Measurements from ENCODE around the gene C2CD4C.

The C2CD4C gene

GRCh38 chr19:443005-443404, 34.1 kb upstream of the C2CD4C start:
- DNase-seq (ENCODE audit: insufficient read length, low spot score) (no peak), FAIRE-seq (no peak)
- TF ChIP-seq CTCF (IDR thresholded peaks at IDR 0.05; ENCODE audit: insufficient read depth, missing control alignments): no peak

DNA sequence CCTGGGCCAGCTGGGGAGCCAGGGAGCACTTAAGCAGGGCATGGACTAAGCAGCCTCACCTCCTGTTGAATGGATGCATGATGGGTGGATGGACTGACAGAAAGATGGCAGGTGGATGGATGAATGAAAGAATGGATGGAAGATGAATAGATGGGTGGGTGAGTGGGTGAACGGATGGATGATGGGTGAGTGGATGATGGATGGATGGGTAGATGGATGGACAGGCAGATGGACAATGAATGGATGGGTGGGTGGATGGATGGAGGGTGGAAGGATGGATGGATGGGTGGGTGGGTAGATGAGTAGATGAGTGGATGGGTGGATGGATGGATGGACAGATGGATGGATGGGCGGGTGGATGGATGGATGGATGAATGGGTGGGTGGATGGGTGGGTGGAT, 33.1 kb upstream of the C2CD4C start:
- no peak for TF ChIP-seq CTCF (IDR thresholded peaks at IDR 0.05; ENCODE audit: insufficient read depth, missing control alignments)
- DNase-seq (ENCODE audit: insufficient read length, low spot score) (no peak), FAIRE-seq (no peak)

DNA sequence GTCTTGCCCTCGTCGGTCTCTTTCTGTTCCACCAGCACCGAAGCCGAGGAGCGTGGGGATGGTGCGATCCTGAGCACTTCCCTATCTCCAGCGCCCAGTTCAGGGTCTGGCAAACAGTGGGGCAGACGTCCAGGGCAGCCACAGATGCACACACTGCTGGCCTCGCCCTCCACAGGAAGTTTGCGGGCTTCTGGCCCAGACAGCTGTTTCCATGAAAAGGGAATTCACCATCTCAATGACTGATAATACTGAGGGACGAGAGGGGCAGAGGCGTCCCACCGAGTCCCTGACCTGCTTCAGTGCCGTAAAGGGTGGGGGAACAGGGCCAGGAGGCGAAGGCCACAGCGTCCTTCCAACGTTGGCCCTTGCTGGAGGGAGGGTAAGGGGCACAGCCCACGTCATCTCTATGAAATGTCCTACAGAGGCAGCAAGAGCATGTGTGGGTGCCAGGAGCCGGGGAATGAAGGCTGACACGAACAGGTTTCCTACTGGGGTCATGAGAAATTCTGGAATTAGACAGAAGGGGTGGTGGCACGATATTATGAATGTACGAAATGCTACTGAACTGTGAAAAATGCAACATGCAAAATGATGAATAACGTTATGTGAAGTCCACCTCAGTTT, 32.4 kb upstream of the C2CD4C start:
- no peak for TF ChIP-seq CTCF (IDR thresholded peaks at IDR 0.05; ENCODE audit: insufficient read depth, missing control alignments)
- DNase-seq (ENCODE audit: insufficient read length, low spot score) (no peak), FAIRE-seq (no peak)

GRCh38 chr19:440391-441212, 31.7 kb upstream of the C2CD4C start:
- FAIRE-seq: no peak
- no peak for DNase-seq (ENCODE audit: insufficient read length, low spot score)
- no peak for TF ChIP-seq CTCF (IDR thresholded peaks at IDR 0.05; ENCODE audit: insufficient read depth, missing control alignments)

DNA sequence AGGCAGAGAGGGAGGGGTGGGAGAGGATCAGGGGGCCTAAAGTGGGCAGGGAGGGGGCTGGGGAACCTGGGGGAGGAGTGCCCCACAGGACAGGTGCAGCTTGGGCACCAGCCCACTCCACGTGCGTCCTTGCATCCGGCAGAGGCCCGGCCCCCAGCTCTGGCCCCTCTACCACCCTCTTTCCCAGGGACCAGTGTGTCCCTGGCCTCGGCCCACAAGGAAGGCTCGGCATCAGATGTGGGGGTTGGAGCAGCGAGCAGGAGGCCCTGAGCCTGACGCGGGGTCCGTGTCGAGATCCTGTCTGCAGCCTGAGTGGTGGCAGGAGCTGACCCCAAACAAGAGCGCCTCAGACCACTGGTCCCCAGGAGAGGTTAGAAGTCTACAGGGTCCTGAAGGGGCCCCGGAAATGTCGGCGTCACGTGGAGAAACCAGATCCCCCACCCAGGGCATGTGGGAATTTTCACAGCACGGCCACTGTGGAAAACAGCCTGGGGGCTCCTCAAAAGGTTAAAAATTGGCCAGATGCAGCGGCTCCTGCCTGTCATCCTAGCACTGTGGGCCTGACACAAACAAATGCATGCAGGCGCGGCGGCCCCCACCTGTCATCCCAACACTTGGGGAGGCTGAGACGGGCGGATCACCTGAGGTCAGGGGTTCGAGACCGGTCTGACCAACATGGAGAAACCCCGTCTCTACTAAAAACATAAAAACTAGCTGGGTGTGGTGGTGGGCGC, 30.4 kb upstream of the C2CD4C start:
- DNase-seq (ENCODE audit: insufficient read length, low spot score) (no peak), FAIRE-seq (no peak)
- no peak for TF ChIP-seq CTCF (IDR thresholded peaks at IDR 0.05; ENCODE audit: insufficient read depth, missing control alignments)

DNA sequence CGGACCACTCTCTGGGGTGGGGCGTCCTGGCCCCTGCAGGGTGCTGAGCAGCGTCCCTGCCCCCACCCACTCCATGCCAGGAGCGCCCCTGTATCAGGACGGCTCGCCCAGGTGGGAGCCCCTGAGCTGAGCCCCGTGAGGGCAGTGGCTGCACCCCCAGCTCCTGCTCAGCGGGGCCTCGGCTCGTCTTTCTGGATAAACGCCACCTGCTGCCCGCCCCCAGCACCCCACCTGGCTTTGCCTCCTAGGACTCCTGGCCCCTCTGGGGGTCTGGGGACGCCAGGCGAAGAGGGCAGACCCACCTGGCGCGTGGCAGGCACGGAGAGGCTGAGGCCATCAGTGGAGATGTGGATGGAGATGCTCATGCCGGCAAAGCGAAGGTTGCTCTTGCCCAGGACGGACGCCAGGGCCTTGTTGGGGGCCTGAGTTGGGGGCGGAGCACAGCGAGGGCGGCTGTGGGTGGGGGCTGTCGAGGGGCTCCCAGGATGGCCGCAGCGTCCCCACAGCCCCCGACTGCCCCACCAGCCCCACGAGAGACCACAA, 29.5 kb upstream of the C2CD4C start:
- TF ChIP-seq CTCF (IDR thresholded peaks at IDR 0.05; ENCODE audit: insufficient read depth, missing control alignments): no peak
- no peak for FAIRE-seq
- no peak for DNase-seq (ENCODE audit: insufficient read length, low spot score)

Data from D721Med (cell line).